Heart right ventricle (tissue), 16 donors: Measurements from ENCODE around the gene TFB1M. TPM values are rescaled to one million over a fixed set of nuclear protein-coding genes. Genes with fewer than 3 reads are reported as not detected.

ENCODE experiments used
- ATAC-seq, 8 donors: fragments of 200-7000 bp; cut with Tn5 transposase; one replicate each; pipeline ENCODE4 v1.9.1; 2020; ENCODE audit warnings: mild to moderate bottlenecking in 8 of 8, moderate library complexity in 8 of 8, moderate number of reproducible peaks in 1 of 8
- DNase-seq, 2 donors: peaks; one replicate each; pipeline ENCODE4 v3.0.0-alpha.2; 2020
- H3K27ac ChIP-seq, 10 donors: fragments of 200-600 bp; sonication (generic) in 2 of 10; one replicate each; pipeline versions ENCODE4 v1.5.0 to v1.8.0; 2020 to 2022; ENCODE audit warnings: mild to moderate bottlenecking in 3 of 10
- H3K27me3 ChIP-seq, 7 donors: fragments of 200-600 bp; one replicate each; pipeline ENCODE4 v1.8.0; 2021 to 2022; ENCODE audit warnings: mild to moderate bottlenecking in 2 of 7
- H3K36me3 ChIP-seq, 9 donors: fragments of 200-600 bp; sonication (generic) in 1 of 9; one replicate each; pipeline versions ENCODE4 v1.5.0 to v1.8.0; 2020 to 2022; ENCODE audit warnings: mild to moderate bottlenecking in 2 of 9
- H3K4me1 ChIP-seq, 9 donors: fragments of 200-600 bp; sonication (generic) in 1 of 9; one replicate each; pipeline versions ENCODE4 v1.5.0 to v1.8.0; 2020 to 2022; ENCODE audit warnings: mild to moderate bottlenecking in 4 of 9
- H3K4me3 ChIP-seq, 10 donors: fragments of 200-600 bp; sonication (generic) in 2 of 10; one replicate each; pipeline versions ENCODE4 v1.5.0 to v1.8.0; 2020 to 2022; ENCODE audit warnings: mild to moderate bottlenecking in 7 of 10, moderate library complexity in 2 of 10
- H3K9me3 ChIP-seq, 11 donors: fragments of 200-600 bp in 10 of 11; sonication (generic) in 2 of 11; one replicate each; pipeline versions ENCODE4 v1.5.0 to v1.8.0; 2013 to 2022; ENCODE audit warnings: mild to moderate bottlenecking in 2 of 11, control low read depth in 1 of 11, moderate library complexity in 1 of 11
- WGBS, 2 donors: extraction: QIAGEN DNeasy Blood & Tissue Kit; methylation state at CpG; one replicate each; pipeline ENCODE4 v1.1.7; 2013; ENCODE audit warnings: inconsistent platforms in 1 of 2; 5-methylcytosine and 5-hydroxymethylcytosine counted together
- intact Hi-C, 10 donors: fragments of 100-400 bp; cut with DNase I; formaldehyde crosslinking; loops; one replicate each; pipeline versions ENCODE4 v1.11.1 to v1.14.2; 2022
- polyA plus RNA-seq, 2 donors: library from polyadenylated mRNA; stranded (reverse); fragments of 200-250 nt; gene quantifications; one replicate each; pipeline ENCODE4 v1.2.3, GENCODE V29; 2013
- total RNA-seq, 10 donors: library from RNA; stranded (reverse); fragmentation: NEBNext Ultra II Directional in 3 of 10; extraction: Animal tissue kit (Norgen Biotek cat#: 25700) in 3 of 10; gene quantifications; one replicate each; pipeline versions ENCODE4 v1.2.1 to v1.2.4, GENCODE V29; 2021 to 2023
- TF ChIP-seq, protein P1 (sequence below), 9 donors: fragments of 200-600 bp; sonication (generic) in 2 of 9; IDR thresholded peaks; one replicate each; pipeline versions ENCODE4 v1.5.0 to v1.8.0; 2021 to 2022; ENCODE audit warnings: antibody characterized with exemption in 9 of 9, mild to moderate bottlenecking in 5 of 9, moderate library complexity in 1 of 9
- donor health status: Arrhythmogenic right ventricular cardiomyopathy.
- donor health status: ischemic (EF 13 %, LVEDD 7.1; RV severe dilation, severe dysfunction).
- donor health status: healthy with polysubstance abuse.
- donor health status: DM: no; HTN: yes; CAD: no.
- donor health status: DM: no; HTN: no; CAD: no.
- donor health status: ischemic (EF 25% LVEDD 6.9; RV normal size, moderate dysfunction).
- donor health status: ischemic (EF 25% LVEDD 5.7; RV mildly dilated, moderate dysfunction).
- donor health status: healthy.
- donor health status: DM: yes; HTN: yes; CAD: no.
- donor health status: Ischemic cardiomyopathy.
- donor health status: ischemic (EF 35%, LVEDD 5.7; RV mildly dilated, moderate dysfunction).
- donor health status: nonischemic (EF 11% LVEDD 7.7; RV severe dilation, severe dysfunction).
- donor health status: DM: yes; HTN: yes; CAD: no.
- donor health status: PGD.
- donor health status: ischemic (EF 29% LVEDD 5.4; RV normal size, mild dysfunction).
- donor health status: nonischemic (EF 23%, LVEDD 6.1; RV moderate dilation, normal function).

TFB1M gene
- total and polyA plus RNA-seq, 12 donors: 9.7 to 23.1 (median 17.9) TPM

DNA sequence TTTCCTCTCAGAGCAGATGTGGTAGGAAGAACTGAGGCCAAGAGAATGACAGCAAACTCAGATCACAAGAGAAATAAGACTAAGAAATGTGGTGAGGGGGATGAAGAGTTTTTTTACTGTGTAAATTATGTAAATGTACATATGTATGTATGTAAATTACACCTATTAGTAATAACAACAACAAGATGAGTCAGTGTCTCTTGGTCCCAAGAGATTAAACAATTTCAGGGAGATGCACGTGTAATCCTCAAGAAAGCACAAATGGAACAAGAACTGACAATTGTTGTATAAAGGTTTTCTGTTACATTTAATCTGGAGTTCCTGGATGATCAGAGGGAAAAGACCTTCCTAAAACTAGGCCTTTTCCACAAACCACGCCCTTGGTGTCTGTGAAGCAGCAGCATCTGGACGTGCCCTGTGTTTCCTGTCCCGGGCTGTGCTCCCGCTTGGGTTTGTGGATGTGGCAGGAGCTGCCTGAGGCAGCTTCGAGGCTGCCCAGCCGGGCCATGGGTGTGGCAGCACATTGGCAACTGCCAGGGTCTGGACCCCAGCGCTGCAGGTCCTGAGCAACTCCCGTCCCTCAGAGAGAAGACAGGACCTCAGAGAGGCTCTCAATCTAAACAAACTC, 49.5 kb downstream of the TFB1M start:
- intact Hi-C loops: no loop called here
- H3K36me3 ChIP-seq: peaks cover 0 to 29% (median 4%) of the 10 kb centered on the region in 9 donors
- WGBS, 2 donors: 70 to 75% methylated on average over 9 of the region's 9 CpGs
- DNase-seq (no peak), ATAC-seq (no peak)
- H3K27ac ChIP-seq: no peak overlapping the region
- no peaks in the 10 kb centered on the region for H3K27me3 ChIP-seq
- H3K4me3 ChIP-seq: no peak overlapping the region
- H3K4me1 ChIP-seq: peaks cover 0 to 42% (median 11%) of the 10 kb centered on the region in 9 donors
- no peaks in the 10 kb centered on the region for H3K9me3 ChIP-seq
- TF ChIP-seq, protein P1, sequence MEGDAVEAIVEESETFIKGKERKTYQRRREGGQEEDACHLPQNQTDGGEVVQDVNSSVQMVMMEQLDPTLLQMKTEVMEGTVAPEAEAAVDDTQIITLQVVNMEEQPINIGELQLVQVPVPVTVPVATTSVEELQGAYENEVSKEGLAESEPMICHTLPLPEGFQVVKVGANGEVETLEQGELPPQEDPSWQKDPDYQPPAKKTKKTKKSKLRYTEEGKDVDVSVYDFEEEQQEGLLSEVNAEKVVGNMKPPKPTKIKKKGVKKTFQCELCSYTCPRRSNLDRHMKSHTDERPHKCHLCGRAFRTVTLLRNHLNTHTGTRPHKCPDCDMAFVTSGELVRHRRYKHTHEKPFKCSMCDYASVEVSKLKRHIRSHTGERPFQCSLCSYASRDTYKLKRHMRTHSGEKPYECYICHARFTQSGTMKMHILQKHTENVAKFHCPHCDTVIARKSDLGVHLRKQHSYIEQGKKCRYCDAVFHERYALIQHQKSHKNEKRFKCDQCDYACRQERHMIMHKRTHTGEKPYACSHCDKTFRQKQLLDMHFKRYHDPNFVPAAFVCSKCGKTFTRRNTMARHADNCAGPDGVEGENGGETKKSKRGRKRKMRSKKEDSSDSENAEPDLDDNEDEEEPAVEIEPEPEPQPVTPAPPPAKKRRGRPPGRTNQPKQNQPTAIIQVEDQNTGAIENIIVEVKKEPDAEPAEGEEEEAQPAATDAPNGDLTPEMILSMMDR (IDR thresholded peaks at IDR 0.05): no peak

DNA sequence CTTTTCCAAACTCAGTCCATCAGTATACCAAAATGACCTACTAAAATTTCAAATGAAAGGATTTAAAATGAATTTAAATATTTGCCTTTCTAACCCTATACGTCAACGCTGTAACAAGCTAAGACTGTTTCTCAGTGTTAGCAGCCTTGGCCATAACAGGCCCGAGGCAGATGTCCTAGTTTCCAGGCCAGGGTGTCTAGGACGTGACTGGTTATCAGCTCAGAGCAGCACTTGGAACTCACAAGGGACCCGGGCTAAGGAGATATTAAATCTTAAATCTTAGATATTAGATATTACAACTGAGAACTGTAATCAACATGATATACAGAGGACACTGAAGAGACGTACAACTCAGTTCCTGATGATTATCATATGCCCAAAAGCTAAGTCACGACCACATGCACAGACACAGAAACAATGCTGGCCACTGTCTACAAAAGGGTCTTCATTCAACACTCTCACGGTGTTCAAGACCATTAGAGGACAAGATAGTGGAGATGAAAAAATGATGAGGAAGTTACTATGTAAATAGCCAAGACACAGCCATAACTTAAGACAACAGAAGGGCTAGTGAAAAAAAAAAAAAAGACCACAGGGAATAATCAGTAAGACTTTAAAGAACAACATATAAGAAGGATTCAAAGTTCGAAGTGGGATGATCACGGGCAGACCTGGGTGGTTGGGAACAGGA, 50.8 kb downstream of the TFB1M start, which contains the start of gene CLDN20:
Gene CLDN20, plus strand, starts transcription at position 641 of the 691 bp plus-strand sequence. CDS start 11,707 bp downstream, outside the sequence.
- DNase-seq (no peak), ATAC-seq (peak in 3 of 8 donors; percentile 47 to 70 (median 53))
- Histone ChIP-seq H3K27me3 (no peaks in the 10 kb centered on the region), H3K4me3 (no peak within 1 kb of the TSS), H3K27ac (no peak within 1 kb of the TSS), H3K9me3 (no peaks in the 10 kb centered on the region), H3K4me1 (peaks cover 0 to 41% (median 11%) of the 10 kb centered on the region in 9 donors), H3K36me3 (peaks cover 0 to 42% (median 8%) of the 10 kb centered on the region in 9 donors)
- 59 to 68% methylated on average over 10 of the region's 10 CpGs for WGBS, 2 donors
- TF ChIP-seq, protein P1 (IDR thresholded peaks at IDR 0.05): no peak
- intact Hi-C loops: no loop called here

DNA sequence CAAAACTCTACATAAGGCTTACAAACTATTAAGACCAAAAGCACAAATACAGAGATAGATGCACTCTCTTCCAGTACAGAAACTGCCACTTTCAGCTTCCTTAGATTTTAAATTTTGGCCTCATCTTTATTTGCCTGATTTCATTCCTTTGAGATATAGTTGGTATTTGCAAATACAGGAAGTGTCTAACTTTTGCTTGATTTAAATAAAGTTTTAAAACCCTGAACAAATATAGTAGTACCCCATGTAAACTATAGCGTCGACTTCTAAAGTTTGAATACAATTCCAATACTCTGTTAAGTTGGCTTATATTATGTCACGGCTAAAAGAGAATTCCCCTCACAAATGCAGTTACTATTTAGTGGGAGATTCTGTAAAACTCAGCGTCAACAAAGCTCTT, 51.6 kb downstream of the TFB1M start:
- no peaks in the 10 kb centered on the region for H3K27me3 ChIP-seq
- 96 to 99% methylated on average over 4 of the region's 4 CpGs for WGBS, 2 donors
- H3K4me1 ChIP-seq: peaks cover 0 to 33% (median 9%) of the 10 kb centered on the region in 9 donors
- peaks cover 0 to 51% (median 8%) of the 10 kb centered on the region in 9 donors for H3K36me3 ChIP-seq
- TF ChIP-seq, protein P1 (IDR thresholded peaks at IDR 0.05): no peak
- no peak overlapping the region for H3K27ac ChIP-seq
- no peak for ATAC-seq
- intact Hi-C loops: no loop called here
- DNase-seq: no peak
- no peaks in the 10 kb centered on the region for H3K9me3 ChIP-seq
- no peak overlapping the region for H3K4me3 ChIP-seq

DNA sequence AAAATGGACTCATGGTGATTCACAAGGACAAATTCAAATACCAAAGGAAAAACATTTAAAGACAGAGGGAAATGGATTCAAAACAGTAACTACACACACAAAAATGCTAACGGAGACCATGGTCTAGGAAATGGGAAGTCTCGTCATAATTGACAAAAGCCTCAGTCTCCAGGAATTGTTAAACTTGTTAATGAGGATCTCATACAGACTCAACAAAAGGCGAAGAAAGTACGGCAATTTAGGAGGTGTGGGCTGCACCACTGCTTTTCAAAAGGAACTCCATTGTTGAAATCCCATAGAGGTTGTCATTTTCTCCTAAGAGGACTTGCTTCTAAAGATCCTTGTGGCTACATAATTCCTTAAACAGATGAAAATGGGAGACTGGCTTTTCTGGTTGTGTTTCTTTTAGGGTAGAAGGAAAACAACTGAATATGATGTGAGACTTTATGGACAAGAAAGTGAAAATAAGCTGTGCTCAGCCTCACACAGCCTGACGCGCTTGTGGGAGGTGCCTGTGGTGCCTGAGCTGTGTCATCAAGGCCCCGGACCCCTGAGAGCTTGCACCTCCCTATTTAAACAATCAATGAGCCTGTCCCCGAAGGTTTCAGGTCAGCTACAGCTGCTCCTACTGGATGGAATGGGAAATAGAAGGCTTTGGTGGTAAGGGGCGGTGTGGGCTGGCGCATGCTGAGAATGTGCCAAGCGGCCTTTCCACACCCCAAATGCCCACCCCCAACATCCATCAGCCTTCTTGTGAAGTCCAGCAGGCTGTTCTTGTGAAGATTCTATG, 53.0 kb downstream of the TFB1M start:
- no peak for DNase-seq
- 94% methylated on average over 11 of the region's 11 CpGs for WGBS, 2 donors
- H3K4me3 ChIP-seq: no peak overlapping the region
- ATAC-seq: no peak
- no peak overlapping the region for H3K27ac ChIP-seq
- no peaks in the 10 kb centered on the region for H3K27me3 ChIP-seq
- intact Hi-C loops: no loop called here
- TF ChIP-seq, protein P1 (IDR thresholded peaks at IDR 0.05): no peak
- H3K4me1 ChIP-seq: peaks cover 0 to 30% (median 9%) of the 10 kb centered on the region in 9 donors
- H3K9me3 ChIP-seq: no peaks in the 10 kb centered on the region
- H3K36me3 ChIP-seq: peaks cover 0 to 57% (median 17%) of the 10 kb centered on the region in 9 donors
